CD4-positive, alpha-beta memory T cell (primary cell): Measurements from ENCODE around the gene DEGS1. TPM values are rescaled to one million over a fixed set of nuclear protein-coding genes. Genes with fewer than 3 reads are reported as not detected.
A peak's percentile ranks its signal among the peaks of the same experiment; 100 is the strongest.

Experiments used
- CTCF ChIA-PET: fragments of 350-600 bp; sonication (Branson Sonifier 250); formaldehyde crosslinking; loops from one replicate; lab custom pipeline; 2021; ENCODE audit warnings: inconsistent platforms; ENCODE audit not compliant: partially characterized antibody; lab: Charles Lee
- POLR2A ChIA-PET: fragments of 350-600 bp; sonication (Branson Sonifier 250); formaldehyde crosslinking; loops from one replicate; lab custom pipeline; 2021; ENCODE audit not compliant: partially characterized antibody; lab: Charles Lee
- DNase-seq, 5 donors: peaks; one replicate each; pipeline versions ENCODE4 v3.0.0 to v3.0.0-alpha.2; 2020 to 2022; ENCODE audit warnings: mixed read lengths in 1 of 5
- H3K27ac ChIP-seq: one replicate; pipeline ENCODE4 v1.7.0; 2013; ENCODE audit warnings: low read depth, low read length
- H3K27me3 ChIP-seq: 2 replicates; pipeline ENCODE4 v1.7.0; 2013; ENCODE audit warnings: mild to moderate bottlenecking, low read length, moderate library complexity; ENCODE audit not compliant: insufficient read depth
- H3K36me3 ChIP-seq: 2 replicates; pipeline ENCODE4 v1.7.0; 2013; ENCODE audit warnings: mild to moderate bottlenecking, low read length, moderate library complexity; ENCODE audit not compliant: insufficient read depth
- H3K4me1 ChIP-seq: 2 replicates; pipeline ENCODE4 v1.7.0; 2013; ENCODE audit warnings: mild to moderate bottlenecking, low read length, moderate library complexity; ENCODE audit not compliant: insufficient read depth
- H3K4me3 ChIP-seq, 2 donors: one replicate each; pipeline ENCODE4 v1.7.0; 2013; ENCODE audit warnings: low read length in 2 of 2, mild to moderate bottlenecking in 1 of 2
- H3K9me3 ChIP-seq, 2 donors: one replicate each; pipeline ENCODE4 v1.7.0; 2013; ENCODE audit warnings: low read length in 2 of 2, control low read depth in 1 of 2; ENCODE audit not compliant: control insufficient read depth in 1 of 2
- H3K27ac Mint-ChIP-seq, 7 donors: one replicate each; pipeline ENCODE4 v1.8.0; 2020 to 2021; ENCODE audit warnings: mixed read lengths in 7 of 7, mild to moderate bottlenecking in 6 of 7, inconsistent platforms in 3 of 7, moderate library complexity in 3 of 7
- H3K27me3 Mint-ChIP-seq, 2 donors: one replicate each; pipeline ENCODE4 v1.8.0; 2020 to 2021; ENCODE audit warnings: mixed read lengths in 2 of 2
- H3K36me3 Mint-ChIP-seq, 2 donors: one replicate each; pipeline ENCODE4 v1.8.0; 2020 to 2021; ENCODE audit warnings: mixed read lengths in 2 of 2, inconsistent platforms in 1 of 2, mild to moderate bottlenecking in 1 of 2
- H3K4me1 Mint-ChIP-seq, 4 donors: one replicate each; pipeline ENCODE4 v1.8.0; 2020 to 2021; ENCODE audit warnings: mixed read lengths in 4 of 4, mild to moderate bottlenecking in 1 of 4
- H3K4me3 Mint-ChIP-seq, 8 donors: one replicate each; pipeline ENCODE4 v1.8.0; 2020 to 2021; ENCODE audit warnings: mixed read lengths in 8 of 8, mild to moderate bottlenecking in 7 of 8, moderate library complexity in 6 of 8, inconsistent platforms in 3 of 8
- H3K9me3 Mint-ChIP-seq, 8 donors: one replicate each; pipeline ENCODE4 v1.8.0; 2020 to 2021; ENCODE audit warnings: mixed read lengths in 8 of 8, mild to moderate bottlenecking in 5 of 8, inconsistent platforms in 3 of 8, moderate library complexity in 1 of 8
- intact Hi-C: fragments of 100-400 bp; cut with micrococcal nuclease; formaldehyde crosslinking; loops from one replicate; pipeline ENCODE4 v1.15.1; 2023
- polyA plus RNA-seq, 2 donors: library from polyadenylated mRNA; unstranded; fragments of 300-500 nt; fragmentation: Illumina TruSeq; gene quantifications; one replicate each; pipeline ENCODE4 v1.2.3, GENCODE V29; 2021
- total RNA-seq, 2 experiments: library from RNA; stranded (reverse); gene quantifications; one replicate each; pipeline ENCODE4 v1.2.3, GENCODE V29; 2021

Gene DEGS1
- total and polyA plus RNA-seq, 4 experiments from 2014 or later: 58.5 to 137 (median 96.6) TPM

DNA sequence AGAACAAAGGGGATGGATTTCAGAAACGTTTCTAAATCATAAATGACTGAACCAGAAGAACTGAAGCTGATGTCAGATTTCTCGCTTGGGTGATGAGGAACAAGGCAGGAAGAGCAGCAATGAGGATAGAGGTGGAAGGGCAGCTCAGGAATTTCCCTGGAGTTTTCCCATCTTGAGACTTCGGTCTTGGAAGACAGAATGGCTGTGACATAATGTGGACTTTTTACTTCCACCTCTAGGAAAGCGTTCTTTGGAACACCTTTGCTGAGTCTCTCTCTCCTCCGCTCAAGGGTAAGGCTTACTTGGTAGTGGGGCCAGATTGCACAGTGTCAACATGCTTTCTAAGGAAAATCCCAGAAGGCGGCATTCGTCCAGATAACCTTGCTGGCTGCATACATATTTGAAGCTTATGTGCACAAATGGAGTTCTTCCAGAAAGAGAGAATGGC, 36.6 kb downstream of the DEGS1 start:
- no peak overlapping the region for H3K27ac ChIP-seq
- Mint-ChIP-seq H3K4me1 (peaks cover 0 to 2% (median 0%) of the 10 kb centered on the region in 4 donors), H3K9me3 (no peaks in the 10 kb centered on the region), H3K27me3 (no peaks in the 10 kb centered on the region), H3K4me3 (no peak overlapping the region), H3K27ac (peak overlapping the region in 2 of 7 donors; percentile 53 to 61), H3K36me3 (no peaks in the 10 kb centered on the region)
- H3K4me3 ChIP-seq: no peak overlapping the region
- intact Hi-C loops: no loop called here
- POLR2A ChIA-PET: no interaction called here
- no peaks in the 10 kb centered on the region for H3K4me1 ChIP-seq
- CTCF ChIA-PET: no interaction called here
- H3K27me3 ChIP-seq: no peaks in the 10 kb centered on the region
- H3K9me3 ChIP-seq: no peaks in the 10 kb centered on the region
- H3K36me3 ChIP-seq: no peaks in the 10 kb centered on the region
- no peak for DNase-seq

DNA sequence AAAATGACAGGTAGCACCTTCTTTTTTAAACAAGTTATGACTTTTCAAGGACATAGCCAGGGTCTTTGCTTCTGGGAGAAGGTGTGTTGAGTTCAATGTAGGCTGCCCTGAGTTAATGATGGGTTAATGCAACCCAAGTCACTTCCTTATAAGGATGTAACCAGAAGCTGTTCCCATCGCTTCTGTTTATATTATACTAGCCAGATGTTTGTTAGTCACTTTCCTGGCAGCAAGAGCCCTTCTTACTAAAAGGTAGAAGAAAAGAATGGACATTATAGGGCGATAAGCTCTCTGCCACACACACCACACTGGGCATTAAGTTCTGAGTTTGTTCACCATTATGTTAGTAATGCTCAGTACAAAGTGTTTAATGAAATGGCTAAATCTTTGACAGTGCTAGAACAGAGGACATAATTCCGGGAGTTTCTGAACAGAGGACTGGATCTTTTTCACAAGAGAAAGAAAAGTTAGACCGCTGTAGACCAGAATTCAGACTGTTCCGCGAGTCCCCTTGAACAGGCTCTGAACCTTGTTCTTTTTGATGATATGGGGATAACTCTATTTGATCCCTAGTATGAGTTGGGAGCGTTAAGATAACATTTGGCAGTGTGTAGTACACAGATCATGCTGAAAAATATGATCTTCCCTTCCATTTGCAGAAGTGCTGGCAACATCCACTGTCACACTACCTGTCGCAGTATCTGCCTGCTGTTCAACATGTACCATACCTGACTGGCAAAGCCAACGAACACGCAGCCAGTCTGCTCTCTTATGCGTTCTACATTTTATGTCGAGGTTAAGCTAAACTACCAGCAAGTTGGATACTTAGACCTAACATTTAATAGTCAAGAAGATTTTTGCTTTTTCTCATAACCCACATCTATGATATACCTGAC, 41.0 kb downstream of the DEGS1 start:
- Histone ChIP-seq H3K27ac (no peak overlapping the region), H3K4me1 (no peaks in the 10 kb centered on the region), H3K36me3 (peaks cover 6% of the 10 kb centered on the region), H3K27me3 (no peaks in the 10 kb centered on the region), H3K4me3 (no peak overlapping the region), H3K9me3 (no peaks in the 10 kb centered on the region)
- Mint-ChIP-seq H3K9me3 (peaks cover 0 to 1% (median 0%) of the 10 kb centered on the region in 8 donors), H3K27ac (no peak overlapping the region), H3K36me3 (peaks cover 14 to 16% of the 10 kb centered on the region in 2 donors), H3K4me1 (no peaks in the 10 kb centered on the region), H3K4me3 (no peak overlapping the region), H3K27me3 (no peaks in the 10 kb centered on the region)
- ChIA-PET CTCF (no interaction called here), POLR2A (no interaction called here)
- no peak for DNase-seq
- intact Hi-C loops: no loop called here

DNA sequence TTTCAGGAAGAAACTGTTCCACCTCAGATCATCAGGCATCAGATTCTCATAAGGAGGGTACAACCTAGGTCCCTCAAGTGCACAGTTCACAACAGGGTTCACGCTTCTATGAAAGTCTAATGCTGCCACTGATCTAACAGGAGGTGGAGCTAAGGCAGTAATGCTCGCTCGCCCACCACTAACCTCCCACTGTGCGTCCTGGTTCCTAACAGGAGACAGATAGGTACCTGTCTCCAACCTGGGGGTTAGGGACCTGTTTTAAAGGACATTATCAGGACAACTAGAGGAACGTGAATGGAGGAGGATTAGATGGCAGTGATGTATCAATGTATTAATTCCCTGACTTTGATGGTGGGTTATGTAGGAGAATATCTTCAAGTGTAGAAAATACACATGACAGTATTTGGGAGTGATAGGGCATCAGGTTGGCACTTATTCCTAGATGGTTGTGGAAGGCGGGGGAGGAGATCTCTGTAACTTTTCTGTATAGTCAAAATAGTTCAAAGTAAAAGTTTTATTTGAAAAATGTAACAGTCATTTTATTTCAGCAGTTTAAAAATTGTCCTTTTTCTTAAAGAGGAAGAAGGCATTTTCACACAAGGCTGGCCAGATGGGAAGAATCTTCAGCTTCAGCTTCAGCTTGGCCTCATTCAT, 43.9 kb downstream of the DEGS1 start:
- H3K4me1 ChIP-seq: no peaks in the 10 kb centered on the region
- Mint-ChIP-seq H3K27me3 (no peaks in the 10 kb centered on the region), H3K9me3 (peaks cover 0 to 1% (median 0%) of the 10 kb centered on the region in 8 donors), H3K4me3 (no peak overlapping the region), H3K4me1 (no peaks in the 10 kb centered on the region), H3K36me3 (peaks cover 28 to 33% of the 10 kb centered on the region in 2 donors), H3K27ac (no peak overlapping the region)
- CTCF ChIA-PET: no interaction called here
- intact Hi-C loops: no loop called here
- POLR2A ChIA-PET: no interaction called here
- H3K36me3 ChIP-seq: peaks cover 9% of the 10 kb centered on the region
- DNase-seq: no peak
- H3K27ac ChIP-seq: no peak overlapping the region
- no peaks in the 10 kb centered on the region for H3K27me3 ChIP-seq
- H3K9me3 ChIP-seq: no peaks in the 10 kb centered on the region
- no peak overlapping the region for H3K4me3 ChIP-seq

DNA sequence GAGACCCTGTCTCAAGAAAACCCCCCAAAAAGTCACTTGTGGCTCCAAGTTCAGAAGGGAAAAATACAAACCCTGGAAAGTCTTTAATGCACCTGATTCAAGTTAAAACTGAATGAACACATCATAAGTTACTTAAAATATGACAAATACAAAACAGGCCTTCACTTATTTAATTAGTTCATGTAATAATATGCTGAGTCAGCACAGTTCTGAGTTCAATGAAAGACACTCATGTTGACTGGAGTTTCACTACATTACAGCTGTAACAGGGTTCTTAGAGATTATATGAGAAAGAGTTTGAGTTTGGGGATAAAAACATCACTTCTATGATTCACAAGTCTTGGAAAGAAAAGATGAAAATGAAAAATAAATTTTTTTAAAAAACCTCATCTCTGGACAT, 51.0 kb downstream of the DEGS1 start:
- no peaks in the 10 kb centered on the region for H3K9me3 ChIP-seq
- no peak overlapping the region for H3K27ac ChIP-seq
- intact Hi-C loops: no loop called here
- peaks cover 35 to 64% of the 10 kb centered on the region in 2 donors for H3K36me3 Mint-ChIP-seq
- H3K36me3 ChIP-seq: peaks cover 12% of the 10 kb centered on the region
- no peak overlapping the region for H3K4me3 ChIP-seq
- POLR2A ChIA-PET: interaction anchor here (0.7 to 1.4 kb wide), 2 partner anchors 11 to 53 kb away, joined by 3 to 4 read pairs; no protein-coding TSS in a partner anchor
- H3K4me1 ChIP-seq: no peaks in the 10 kb centered on the region
- DNase-seq: no peak
- no peaks in the 10 kb centered on the region for H3K27me3 ChIP-seq
- H3K4me1 Mint-ChIP-seq: no peaks in the 10 kb centered on the region
- CTCF ChIA-PET: interaction anchor here (1.0 kb wide), 1 partner anchor 81 kb away, joined by 3 read pairs; no protein-coding TSS in a partner anchor
- no peak overlapping the region for H3K4me3 Mint-ChIP-seq
- H3K27me3 Mint-ChIP-seq: no peaks in the 10 kb centered on the region
- no peaks in the 10 kb centered on the region for H3K9me3 Mint-ChIP-seq
- peak overlapping the region in 3 of 7 donors; percentile 19 to 52 (median 39) for H3K27ac Mint-ChIP-seq

DNA sequence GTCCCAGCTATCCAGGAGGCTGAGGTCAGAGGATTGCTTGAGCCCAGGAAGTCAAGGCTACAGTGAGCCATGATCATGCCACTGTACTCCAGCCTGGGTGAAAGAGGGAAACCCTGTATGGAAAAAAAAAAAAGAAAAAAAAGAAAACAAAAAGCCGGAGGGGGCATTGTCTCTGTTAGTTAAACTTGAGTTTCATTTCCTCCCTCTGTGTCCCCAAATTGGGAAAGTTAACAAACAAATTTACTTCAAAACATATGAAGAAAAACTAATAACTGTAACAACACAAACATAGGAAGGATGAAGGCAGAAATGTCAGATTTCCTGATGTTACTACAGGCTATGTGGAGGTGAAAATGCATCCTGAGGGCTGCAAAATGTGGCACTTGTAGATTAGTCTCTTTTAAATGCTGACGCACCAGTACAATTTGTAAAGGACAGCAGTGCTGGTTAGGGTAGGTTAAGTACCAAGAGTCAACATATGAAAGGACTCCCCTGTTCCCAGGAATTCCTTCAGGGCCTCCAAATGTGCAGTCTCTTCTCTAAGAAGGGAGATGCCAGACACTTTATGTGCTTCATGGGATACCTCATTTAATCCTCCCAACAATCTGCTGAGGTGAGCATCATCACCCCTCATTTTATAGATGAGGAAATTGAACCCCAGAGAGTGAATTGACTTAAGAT, 52.9 kb downstream of the DEGS1 start:
- ChIA-PET POLR2A (no interaction called here), CTCF (no interaction called here)
- Mint-ChIP-seq H3K9me3 (no peaks in the 10 kb centered on the region), H3K27me3 (no peaks in the 10 kb centered on the region), H3K4me3 (no peak overlapping the region), H3K27ac (peak overlapping the region in 3 of 7 donors; percentile 15 to 57 (median 22)), H3K4me1 (no peaks in the 10 kb centered on the region), H3K36me3 (peaks cover 31 to 60% of the 10 kb centered on the region in 2 donors)
- no peak for DNase-seq
- Histone ChIP-seq H3K27me3 (no peaks in the 10 kb centered on the region), H3K36me3 (peaks cover 12% of the 10 kb centered on the region), H3K4me1 (no peaks in the 10 kb centered on the region), H3K9me3 (no peaks in the 10 kb centered on the region), H3K27ac (no peak overlapping the region), H3K4me3 (no peak overlapping the region)
- intact Hi-C loops: no loop called here

DNA sequence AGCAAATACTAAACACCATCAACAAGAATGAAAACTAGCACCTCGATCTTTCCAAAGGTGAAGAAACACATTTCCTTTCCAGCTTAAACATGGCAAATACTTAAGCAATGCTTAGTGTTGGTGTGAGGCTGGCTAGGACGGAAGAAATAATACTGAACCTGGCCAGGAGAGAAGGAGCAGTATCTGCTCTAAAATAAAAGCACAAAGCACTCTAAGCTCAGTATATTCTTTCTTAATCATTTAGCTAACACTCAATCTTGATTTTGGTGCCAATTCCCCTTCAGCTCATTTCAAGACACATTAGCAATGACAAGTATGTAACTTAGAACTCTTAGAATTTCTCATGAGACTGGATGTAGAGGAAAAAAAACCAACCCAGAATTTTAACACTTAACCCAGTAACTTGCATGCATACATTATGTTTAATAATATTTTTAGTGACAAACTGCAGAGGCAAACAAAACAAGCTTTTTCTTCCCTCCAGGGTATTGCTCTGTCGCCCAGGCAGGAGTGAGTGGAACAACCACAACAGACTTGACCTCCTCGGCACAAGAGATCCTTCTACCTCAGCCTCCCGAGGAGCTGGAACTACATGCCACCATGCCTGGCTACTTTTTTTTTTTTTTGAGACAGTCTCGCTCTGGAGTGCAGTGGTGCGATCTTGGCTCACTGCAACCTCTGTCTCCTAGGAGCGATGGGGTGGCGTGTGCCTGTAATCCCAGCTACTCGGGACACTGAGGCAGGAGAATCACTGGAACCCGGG, 54.3 kb downstream of the DEGS1 start:
- Mint-ChIP-seq H3K27me3 (no peaks in the 10 kb centered on the region), H3K9me3 (no peaks in the 10 kb centered on the region), H3K4me1 (no peaks in the 10 kb centered on the region), H3K36me3 (peaks cover 31 to 55% of the 10 kb centered on the region in 2 donors), H3K4me3 (no peak overlapping the region), H3K27ac (peak overlapping the region in 1 of 7 donors; percentile 3)
- intact Hi-C loops: no loop called here
- H3K9me3 ChIP-seq: no peaks in the 10 kb centered on the region
- H3K4me1 ChIP-seq: no peaks in the 10 kb centered on the region
- POLR2A ChIA-PET: no interaction called here
- no peak for DNase-seq
- H3K36me3 ChIP-seq: peaks cover 8% of the 10 kb centered on the region
- no peaks in the 10 kb centered on the region for H3K27me3 ChIP-seq
- no peak overlapping the region for H3K4me3 ChIP-seq
- H3K27ac ChIP-seq: no peak overlapping the region
- CTCF ChIA-PET: interaction anchor here (0.7 to 1.3 kb wide), 3 partner anchors 11 to 221 kb away, joined by 3 to 4 read pairs (median 3); no protein-coding TSS in a partner anchor
